Measurements from ENCODE around the gene HPSE2.
"Not testable (repeated sequence)": the region's sequence is repeated elsewhere in the genome, so short reads cannot be mapped to it uniquely, and the experiment has no call there.

The HPSE2 gene

DNA sequence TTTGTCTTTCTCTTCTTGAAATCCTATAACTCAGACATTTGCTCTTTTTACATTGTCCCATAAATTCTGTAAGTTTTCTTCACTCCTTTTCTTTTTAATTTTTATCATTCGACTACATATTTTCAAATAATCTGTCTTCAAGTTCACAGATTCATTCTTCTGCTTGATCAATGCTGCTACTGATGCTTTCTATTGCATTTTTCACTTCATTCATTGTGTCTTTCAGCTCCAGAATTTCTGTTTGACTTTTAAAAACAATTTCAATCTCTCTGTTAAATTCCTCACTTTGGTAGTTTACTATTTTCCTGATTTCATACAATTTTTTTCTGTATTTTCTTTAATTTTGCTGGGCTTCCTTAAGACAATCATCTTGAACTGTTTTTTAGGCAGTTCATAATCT is 230.4 kb downstream of the HPSE2 start:
- DNase-seq (ENCODE audit: low spot score), result no peak

DNA sequence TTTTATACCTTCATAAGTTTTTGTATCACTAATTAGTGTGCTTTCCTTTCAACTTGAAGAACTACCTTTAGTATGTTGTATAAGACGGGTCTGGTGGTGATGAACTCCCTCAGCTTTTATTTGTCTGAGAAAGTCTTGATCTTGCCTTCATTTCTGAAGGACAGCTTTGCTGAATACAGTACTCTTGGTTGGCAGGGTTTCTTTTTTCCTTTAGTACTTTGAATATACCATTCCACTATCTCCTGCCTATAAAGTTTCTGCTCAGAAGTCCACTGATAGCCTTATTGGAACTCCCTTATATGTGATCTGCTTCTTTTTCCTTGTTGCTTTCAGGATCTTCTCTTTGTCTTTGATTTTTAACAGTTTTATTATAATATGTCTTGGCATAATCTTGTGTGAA is 230.9 kb downstream of the HPSE2 start:
- DNase-seq (ENCODE audit: low spot score), result no peak

DNA sequence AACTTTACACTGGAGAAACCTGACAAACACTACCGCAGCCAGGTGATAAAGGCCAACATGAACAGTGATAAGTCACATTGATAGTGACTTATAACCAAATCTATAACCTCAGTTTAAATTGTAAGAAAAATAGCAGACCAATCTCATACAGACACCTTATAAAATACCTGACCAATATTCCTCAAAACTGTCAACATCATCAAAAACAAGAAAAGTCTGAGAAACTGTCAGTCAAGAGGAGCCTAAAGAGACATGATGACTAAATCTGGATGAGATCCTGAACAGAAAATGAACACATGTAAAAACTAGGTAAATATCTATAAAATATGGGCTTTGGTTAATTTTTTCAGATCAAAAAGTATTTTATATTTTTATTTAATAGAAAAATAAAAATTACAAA is 233.3 kb downstream of the HPSE2 start:
- DNase-seq (ENCODE audit: low spot score), result no peak

DNA sequence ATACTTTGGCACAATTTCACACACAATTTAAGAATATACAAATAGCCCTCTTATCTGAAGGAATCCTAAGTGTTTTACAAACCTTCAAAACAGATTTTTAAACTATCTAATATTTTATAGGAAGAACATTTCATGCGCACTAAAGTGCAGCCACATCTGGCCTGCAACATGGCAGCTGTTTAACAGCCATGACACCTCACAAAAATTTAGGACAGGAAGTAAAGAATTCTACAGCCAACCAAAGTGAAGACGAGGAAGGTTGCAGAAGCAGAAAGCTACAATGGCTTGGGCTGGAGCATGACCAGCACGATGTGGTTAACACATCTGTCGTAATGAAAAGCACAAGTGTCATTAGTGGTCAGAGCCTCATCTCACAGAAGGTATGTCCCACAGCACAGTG is 238.1 kb downstream of the HPSE2 start:
- no peak for DNase-seq (ENCODE audit: low spot score)

DNA sequence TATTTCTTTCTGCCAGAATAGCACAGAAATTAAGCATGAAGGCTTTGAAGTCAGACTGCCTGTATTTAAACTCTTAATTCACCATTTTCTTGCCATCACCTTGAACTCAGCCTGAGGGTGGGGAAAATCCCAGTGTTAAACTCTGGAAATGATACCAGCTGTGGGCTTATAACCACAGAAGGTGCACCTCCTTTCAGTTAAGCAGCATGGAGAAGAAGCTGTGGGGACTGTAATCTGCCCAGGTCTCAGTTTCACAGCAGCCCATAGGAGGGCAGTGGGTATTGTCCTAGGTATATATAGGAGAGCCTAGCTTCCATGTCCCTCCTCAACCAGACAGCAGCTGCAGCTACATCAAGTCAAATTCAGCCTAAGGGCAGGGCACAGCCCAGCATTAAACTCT is 241.6 kb downstream of the HPSE2 start:
- no peak for DNase-seq (ENCODE audit: low spot score)

DNA sequence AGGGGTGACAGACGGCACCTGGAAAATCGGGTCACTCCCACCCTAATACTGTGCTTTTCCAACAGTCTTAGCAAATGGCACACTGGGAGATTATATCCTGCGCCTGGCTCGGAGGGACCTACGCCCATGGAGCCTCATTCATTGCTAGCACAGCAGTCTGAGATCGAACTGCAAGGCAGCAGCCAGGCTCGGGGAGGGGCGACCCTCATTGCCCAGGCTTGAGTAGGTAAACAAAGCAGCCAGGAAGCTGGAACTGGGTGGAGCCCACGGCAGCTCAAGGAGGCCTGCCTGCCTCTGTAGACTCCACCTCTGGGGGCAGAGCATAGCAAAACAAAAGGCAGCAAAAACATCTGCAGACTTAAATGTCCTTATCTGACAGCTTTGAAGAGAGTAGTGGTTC is 251.9 kb downstream of the HPSE2 start:
- not testable (repeated sequence) for DNase-seq (ENCODE audit: low spot score)

DNA sequence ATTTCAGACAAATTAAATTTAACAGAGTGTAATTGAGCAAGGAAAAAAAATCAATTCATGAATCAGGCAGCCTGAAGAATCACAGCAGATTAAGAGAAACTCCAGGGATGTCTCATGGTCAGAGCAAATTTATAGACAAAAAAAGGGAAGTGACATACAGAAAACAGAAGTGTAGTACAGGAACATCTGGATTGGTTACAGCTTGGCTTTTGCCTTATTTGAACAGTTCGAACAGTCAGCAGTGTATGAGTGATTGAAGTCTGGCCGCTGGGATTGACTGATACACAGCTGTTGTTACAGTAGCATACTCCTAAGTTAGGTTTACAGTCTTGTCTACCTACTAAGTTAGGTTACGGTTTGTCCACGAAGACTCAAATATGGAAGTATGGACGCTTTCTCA is 255.3 kb downstream of the HPSE2 start:
- no peak for DNase-seq (ENCODE audit: low spot score)

DNA sequence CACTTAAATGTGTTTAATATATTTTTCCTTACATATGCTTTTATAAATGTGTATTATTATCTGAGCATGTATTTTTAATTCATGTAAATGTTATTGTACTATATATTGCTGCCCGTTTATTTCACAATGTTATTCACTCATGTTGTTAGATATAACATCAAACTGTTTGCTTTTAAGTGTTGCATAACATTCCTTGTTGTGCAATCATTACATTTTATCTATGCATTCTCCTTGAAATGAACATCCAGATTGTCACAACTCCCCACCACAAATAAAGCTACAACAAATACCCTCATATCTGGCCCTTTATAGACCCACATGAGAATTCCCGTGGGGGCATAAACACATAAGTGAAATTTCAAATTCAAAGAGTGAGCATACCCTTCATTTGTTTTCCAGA is 264.2 kb downstream of the HPSE2 start:
- no peak for DNase-seq (ENCODE audit: low spot score)

DNA sequence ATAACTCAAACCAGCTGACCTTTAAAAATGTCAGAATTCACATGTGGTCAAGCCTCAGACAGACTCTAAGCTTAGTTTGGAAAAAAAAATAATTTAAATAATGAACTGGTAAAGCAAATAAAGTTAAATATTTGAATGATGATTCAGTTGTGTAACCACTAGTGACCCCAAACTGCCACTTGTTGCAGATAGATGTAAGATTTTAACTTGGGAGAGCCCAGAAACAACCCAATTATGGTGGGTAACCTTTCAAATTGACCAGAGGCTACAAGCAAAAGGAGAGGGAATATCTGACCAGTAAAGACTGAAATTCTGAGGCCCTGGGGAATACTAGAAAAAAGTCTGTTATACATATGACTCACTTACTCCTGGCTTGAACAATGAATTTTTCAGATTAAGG is 268.1 kb downstream of the HPSE2 start:
- DNase-seq (ENCODE audit: low spot score), result no peak

DNA sequence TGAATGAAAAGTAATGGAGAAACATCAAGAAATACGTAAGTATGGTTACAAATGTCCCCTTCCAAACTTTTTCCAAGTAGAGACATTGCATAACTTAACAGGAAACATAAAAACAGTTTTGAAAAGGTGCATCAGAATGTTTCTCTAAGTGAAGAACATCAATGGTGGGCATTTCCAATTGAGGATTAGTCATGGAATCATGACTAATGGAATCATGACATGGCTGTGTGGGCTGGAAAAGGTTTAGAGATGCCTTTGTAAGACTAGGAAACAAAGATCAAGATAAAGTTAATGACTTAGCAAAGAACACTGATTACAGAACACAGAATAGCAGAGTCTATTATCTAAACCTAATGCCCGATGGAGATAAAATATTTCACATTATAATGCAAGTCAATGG is 272.0 kb downstream of the HPSE2 start:
- DNase-seq (ENCODE audit: low spot score), result no peak

DNA sequence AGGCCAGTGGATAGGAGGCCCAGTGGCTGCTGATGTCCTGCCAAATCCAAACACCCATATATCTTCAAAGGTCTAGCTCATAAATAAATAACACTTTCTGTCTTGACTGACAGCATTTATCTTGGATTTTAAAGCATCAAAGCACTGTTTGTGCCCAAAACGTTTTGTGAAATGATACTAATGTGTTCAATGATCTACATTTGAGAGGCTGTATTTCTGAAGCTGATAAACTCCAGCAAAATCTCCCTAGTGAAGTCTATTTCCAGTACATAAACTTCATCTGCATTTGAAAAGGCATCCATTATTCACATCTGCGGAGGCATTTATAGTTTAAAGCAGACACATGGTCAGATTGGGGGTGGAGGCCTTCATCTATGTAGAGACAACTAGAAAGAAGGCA is 276.3 kb downstream of the HPSE2 start:
- DNase-seq (ENCODE audit: low spot score), result no peak

DNA sequence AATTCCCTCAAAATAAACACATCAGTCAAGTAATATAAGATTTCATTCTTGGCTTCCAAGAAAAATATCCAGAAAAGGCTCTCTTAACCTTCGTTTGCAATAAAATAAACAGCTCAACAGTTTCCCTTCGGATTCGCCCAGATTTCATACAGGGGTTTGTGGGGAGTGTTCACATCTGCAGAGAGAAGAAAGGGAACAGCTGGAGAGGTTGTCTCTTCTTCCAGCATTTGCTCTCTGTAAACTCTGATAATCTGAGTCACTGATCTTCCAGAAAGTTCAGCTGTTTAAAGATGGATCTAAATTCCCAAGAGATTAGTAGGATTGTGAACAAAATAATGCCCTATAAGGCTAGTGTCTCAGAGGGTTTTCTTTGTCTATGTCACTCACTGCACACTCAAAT is 277.9 kb downstream of the HPSE2 start:
- DNase-seq (ENCODE audit: low spot score), result no peak

DNA sequence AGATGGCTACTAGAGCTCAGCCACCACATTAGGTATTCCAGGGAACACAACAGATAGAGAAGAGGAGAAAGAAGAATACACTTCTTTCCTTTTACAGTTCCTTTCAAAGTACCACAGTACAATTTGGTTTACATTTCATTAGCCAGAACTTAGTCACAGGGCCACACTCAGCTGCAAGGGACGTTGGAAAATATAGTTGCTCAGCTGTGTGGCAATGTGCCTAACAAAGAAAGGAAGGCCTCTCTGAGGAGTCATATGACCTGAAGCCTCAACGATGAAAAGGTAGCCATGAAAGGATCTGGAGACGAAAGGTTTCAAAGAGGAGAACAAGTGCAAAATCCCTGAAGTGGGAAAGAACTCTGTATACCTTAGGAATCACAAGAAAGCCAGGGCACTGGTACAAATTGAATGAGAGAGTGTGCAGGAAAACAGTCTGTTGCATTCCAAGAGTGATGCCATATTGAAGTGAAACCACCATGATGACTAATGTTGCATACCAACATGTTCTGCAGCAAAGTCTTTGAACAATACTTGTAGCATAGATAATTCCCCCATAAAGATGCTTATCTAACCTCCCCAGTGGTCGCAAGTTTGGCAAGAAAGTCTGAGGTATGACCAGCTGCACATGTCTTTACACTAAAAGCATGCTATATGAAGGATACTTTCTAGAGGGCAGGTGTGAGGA is 278.9 kb downstream of the HPSE2 start:
- DNase-seq (ENCODE audit: low spot score), result peak; percentile 20

DNA sequence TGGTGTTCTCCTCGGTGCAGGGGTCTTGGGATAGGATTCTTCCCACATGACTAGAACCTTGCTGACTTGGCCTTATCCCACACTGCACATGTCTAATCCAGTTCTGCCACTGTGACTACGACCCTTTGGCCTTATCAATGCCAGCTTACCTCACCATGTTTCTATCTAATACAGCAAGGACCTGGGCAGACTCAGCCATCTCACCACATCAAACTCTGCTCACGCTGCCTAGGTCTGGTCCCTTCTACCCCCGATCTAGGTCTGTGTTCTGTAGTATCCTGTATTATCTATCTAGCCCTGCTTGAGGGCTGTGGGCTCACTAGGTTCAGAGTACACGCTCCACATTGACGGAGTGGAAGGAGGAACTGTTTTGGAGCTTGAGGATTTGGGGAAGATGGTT is 282.4 kb downstream of the HPSE2 start:
- DNase-seq (ENCODE audit: low spot score), result no peak

DNA sequence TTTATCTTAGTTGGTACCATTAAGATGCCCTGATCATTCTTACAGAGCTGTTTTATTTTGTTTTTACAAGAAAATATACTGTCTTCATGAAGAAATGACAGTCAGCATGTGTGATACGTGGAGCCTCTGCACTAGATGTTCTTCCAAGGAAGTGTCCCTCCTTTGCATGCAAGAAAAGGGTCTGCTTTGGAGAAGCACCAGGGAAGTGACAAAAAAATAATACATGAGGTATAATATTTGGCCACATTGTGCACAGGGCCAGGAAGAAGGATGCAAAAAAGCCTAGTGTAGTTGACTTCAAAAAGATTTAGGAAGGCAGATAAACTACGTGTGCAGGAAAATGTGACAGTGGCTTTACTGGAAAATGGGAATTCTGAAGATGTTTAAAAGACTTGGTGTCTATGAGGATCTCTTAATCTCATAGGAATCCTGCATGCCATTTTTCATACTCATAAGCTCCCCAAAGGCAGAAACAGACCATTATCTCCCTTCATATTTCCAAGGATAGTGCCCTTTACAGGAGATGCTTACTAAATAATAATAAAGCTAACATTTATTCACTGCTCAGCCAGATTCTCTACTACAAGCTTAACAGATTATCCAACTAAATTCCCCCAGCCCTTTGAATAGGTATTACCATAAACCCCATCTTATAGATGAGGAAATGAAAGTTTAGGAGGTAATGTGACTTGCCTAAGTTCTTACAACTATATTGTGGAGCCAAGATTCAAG is 284.2 kb downstream of the HPSE2 start:
- DNase-seq (ENCODE audit: low spot score), result no peak

DNA sequence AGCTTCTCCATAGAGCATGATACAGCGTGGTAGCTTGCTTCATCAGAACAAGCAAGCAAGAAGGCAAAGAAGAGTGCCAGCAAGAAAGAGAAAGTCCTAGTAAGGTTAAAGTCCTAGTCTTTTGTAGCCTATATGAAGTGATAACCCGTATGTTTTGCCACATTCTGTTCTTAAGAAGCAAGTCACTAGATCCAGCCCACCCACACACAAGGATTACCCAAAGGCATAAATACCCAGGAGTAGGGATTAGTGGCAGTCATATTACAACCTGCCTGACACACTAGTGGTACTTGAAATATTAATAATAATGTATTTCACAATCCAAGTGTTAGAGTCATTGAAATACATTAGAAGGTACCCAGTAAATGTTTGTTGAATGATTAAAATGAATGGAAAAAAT is 285.5 kb downstream of the HPSE2 start:
- DNase-seq (ENCODE audit: low spot score), result no peak

DNA sequence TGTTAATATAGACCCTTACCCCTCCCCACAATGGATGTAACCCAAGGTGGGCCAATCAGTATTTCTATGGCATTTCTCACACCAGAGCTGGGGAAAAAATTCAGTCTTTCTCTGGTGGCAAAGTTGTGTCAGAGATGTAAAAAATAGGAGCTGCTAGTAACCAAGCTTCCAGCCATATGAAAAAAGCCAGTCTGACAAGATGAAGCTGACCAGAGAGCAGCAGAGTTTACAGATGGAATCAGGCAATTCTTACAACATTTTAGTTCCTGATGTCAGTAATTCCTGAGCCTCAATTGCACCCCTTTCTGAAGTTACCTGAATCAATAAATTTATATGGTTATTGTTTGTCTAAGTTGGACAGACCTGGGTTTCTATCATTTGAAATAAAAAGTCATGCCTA is 286.3 kb downstream of the HPSE2 start:
- DNase-seq (ENCODE audit: low spot score), result no peak

DNA sequence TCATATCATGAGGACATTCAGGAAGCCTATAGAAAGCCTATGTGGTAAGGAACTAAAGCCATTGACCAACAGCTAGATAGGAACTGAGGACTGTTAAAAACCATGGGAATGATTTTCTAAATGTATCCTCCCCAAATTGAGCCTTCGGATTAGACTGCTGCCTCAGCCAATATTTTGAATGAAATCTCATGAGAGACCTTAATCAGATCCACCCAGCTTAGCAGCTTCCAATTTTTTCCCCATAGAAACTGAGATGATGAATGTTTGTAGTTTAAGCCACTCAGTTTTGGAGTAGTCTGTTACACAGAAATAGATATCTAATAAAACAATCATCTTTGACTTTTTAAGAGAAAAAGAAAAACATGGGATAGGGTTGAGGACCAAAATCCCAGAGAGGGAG is 292.0 kb downstream of the HPSE2 start:
- DNase-seq (ENCODE audit: low spot score), result no peak

DNA sequence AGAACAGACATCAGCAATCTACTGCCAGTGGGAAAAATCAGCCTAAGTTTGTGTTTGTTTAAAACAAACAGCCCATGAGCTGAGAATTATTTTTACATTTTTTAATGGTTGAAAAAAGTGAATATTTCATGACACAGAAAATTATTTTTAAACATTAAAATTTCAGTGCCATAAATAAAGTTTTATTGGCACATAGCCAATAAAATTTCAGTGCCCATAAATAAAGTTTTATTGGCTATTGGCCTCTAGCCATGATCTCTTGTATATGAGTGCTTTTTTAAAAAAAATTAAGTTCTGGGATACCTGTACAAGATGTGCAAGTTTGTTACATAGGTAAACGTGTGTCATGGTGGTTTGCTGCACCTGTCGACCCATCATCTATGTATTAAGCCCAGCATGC is 305.9 kb downstream of the HPSE2 start:
- DNase-seq (ENCODE audit: low spot score), result no peak

DNA sequence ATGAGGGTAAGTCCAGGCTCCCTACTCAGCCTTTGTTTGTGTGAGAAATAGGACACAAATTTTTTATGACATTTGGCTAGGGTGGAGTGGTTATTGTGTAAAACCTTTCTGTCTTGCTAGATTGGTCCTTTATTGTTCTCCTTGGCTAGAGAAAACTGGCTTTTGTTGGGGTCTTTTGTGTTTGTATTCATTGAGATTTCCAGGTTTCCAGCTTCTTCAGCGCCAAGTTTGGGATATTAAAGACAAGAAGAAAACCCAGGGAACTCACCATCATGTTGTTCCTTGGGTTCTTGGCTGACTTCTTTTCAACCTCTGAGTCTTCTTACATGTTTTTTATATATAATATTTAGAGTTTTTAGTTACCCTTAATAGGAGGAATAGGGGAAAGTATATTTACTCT is 310.0 kb downstream of the HPSE2 start:
- no peak for DNase-seq (ENCODE audit: low spot score)

DNA sequence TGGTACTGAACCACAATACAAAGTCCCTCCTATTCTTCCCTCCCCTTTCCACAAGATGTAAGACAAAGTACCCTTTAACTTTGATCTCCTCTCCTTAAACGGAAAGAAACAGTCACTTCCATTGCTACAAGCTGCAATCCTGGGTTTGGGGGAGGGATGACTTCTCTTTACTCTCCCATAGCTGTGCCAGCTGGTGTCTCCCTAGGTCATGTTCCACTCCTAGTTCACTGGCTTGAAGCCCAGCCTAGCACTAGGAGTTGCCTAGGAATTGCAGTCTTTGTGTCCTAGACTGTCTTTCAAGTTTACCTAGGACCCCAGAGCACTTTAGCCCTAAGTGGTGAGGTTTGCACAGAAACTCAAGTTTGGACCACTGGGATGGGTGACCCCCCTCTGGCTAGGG is 311.1 kb downstream of the HPSE2 start:
- no peak for DNase-seq (ENCODE audit: low spot score)

DNA sequence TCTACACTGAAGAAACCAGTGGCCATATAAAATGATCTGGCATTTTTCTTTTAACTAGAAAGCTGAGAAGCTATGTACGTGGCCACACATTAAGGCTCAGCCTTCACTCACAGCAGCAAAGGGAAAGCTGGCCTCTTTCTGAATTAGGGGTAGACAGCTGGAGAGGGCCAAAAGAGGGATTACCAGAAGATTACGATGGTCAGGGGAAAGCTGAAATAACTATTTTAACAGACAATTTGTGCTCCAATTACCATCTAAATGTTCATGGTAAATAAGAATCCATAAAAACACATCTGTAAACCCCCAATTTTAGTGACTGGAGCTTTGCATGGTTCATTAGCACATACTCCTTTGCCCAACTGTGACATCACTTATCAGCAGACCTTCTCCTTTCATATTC is 314.3 kb downstream of the HPSE2 start:
- DNase-seq (ENCODE audit: low spot score), result no peak

DNA sequence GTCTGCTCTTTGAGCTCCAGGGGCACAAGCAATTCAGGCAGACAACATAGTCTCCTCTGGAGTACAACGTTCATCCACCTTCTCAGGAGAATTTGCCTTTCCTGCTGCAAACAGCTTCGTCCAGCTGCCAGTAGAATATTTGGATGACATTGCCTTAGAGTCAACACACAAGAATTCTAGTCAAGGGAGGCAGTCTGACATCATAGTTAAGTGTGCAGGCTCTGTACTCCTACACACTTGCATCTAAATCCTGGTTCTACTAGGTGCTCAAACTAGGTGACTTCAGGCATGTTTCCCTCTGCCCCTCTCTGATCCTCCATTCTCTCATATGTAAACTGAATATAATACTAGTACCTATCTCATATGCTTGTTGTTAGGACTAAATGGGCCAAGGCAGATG is 314.8 kb downstream of the HPSE2 start:
- DNase-seq (ENCODE audit: low spot score), result no peak

DNA sequence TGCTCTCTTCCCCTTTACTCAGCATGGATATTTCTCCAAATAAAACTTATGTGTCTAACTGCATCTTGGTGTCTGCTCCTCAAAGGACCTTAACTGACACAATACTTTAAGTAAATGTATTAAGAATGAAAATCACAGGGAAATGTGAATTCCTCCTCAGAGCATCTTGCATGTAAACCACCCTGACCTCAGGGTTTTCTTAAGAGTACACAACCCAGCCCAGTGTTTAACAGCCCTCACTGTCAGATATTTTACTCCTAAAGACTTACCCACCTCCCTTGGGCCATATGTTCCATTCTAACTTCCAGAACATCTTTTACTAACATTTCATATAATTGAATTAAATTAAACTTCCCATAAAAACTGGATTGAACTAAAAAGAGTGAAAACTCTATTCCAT is 315.3 kb downstream of the HPSE2 start:
- no peak for DNase-seq (ENCODE audit: low spot score)

All from LoVo (cell line).